GM18526 (cell line): Measurements from ENCODE around the gene ZNF816.

Experiments
- POLR2A ChIP-seq: IDR thresholded peaks from 3 replicates; pipeline ENCODE4 v1.6.1; 2011; ENCODE audit not compliant: insufficient read length; ENCODE audit errors: extremely low read depth

ZNF816 gene

GRCh38 chr19:52962394-52963246 is at the start of gene ZNF816:
Gene ZNF816 (minus strand): TSS chr19:52962881. CDS start chr19:52956089, 6,792 bp downstream.
- TF ChIP-seq POLR2A = peak; percentile 81

GRCh38 chr19:53012006-53012405 is 49.3 kb upstream of the ZNF816 start:
- TF ChIP-seq POLR2A = no peak

GRCh38 chr19:53010494-53010893 is 47.8 kb upstream of the ZNF816 start:
- TF ChIP-seq POLR2A = no peak

GRCh38 chr19:53008061-53008778 is 45.5 kb upstream of the ZNF816 start:
- no peak for TF ChIP-seq POLR2A

GRCh38 chr19:53007606-53008005 is 44.9 kb upstream of the ZNF816 start:
- no peak for TF ChIP-seq POLR2A

GRCh38 chr19:53007200-53007599 is 44.5 kb upstream of the ZNF816 start:
- TF ChIP-seq POLR2A = no peak

GRCh38 chr19:53004242-53004641 is 41.6 kb upstream of the ZNF816 start:
- no peak for TF ChIP-seq POLR2A

GRCh38 chr19:53002479-53002878 is 39.8 kb upstream of the ZNF816 start:
- TF ChIP-seq POLR2A = no peak

- TF ChIP-seq POLR2A = no peak
Measured at GRCh38 chr19:52997975-52998374, 35.3 kb upstream of the ZNF816 start.

- no peak for TF ChIP-seq POLR2A
Measured at GRCh38 chr19:52995711-52996110, 33.0 kb upstream of the ZNF816 start.

GRCh38 chr19:52993342-52994178 is 30.9 kb upstream of the ZNF816 start:
- no peak for TF ChIP-seq POLR2A

GRCh38 chr19:52992109-52993004 is 29.7 kb upstream of the ZNF816 start:
- TF ChIP-seq POLR2A = no peak

GRCh38 chr19:52991484-52991883 is 28.8 kb upstream of the ZNF816 start:
- no peak for TF ChIP-seq POLR2A

- no peak for TF ChIP-seq POLR2A
Measured at GRCh38 chr19:52990759-52991418, 28.2 kb upstream of the ZNF816 start.

- TF ChIP-seq POLR2A = no peak
Measured at GRCh38 chr19:52988506-52988905, 25.8 kb upstream of the ZNF816 start.
